DOHH2 (cell line): ENCODE measurements around the gene GPC1.

ENCODE experiments used
- H3F3A ChIP-seq: fragments of 200-600 bp; sonication (generic), shearing (Covaris generic); 2 replicates; pipeline ENCODE4 v1.6.0; 2016; ENCODE audit warnings: antibody characterized with exemption, mild to moderate bottlenecking; ENCODE audit not compliant: control insufficient read depth, insufficient read depth
- H3K27ac ChIP-seq: fragments of 200-600 bp; sonication (generic); 2 replicates; pipeline ENCODE4 v1.5.1; 2014; ENCODE audit warnings: low read depth, mild to moderate bottlenecking, low read length, moderate library complexity
- H3K27me3 ChIP-seq: fragments of 200-600 bp; sonication (generic); 2 replicates; pipeline ENCODE4 v1.6.1; 2014; ENCODE audit warnings: mild to moderate bottlenecking, low read length, mixed read lengths; ENCODE audit not compliant: control insufficient read depth
- H3K36me3 ChIP-seq: fragments of 200-600 bp; sonication (generic); 2 replicates; pipeline ENCODE4 v1.6.1; 2014; ENCODE audit warnings: mild to moderate bottlenecking, low read length, moderate library complexity, mixed read lengths; ENCODE audit not compliant: control insufficient read depth
- H3K4me1 ChIP-seq: fragments of 200-600 bp; sonication (generic); 2 replicates; pipeline ENCODE4 v1.6.1; 2014; ENCODE audit warnings: mild to moderate bottlenecking, low read length, mixed read lengths; ENCODE audit not compliant: control insufficient read depth
- H3K4me2 ChIP-seq: fragments of 200-600 bp; sonication (generic); 2 replicates; pipeline ENCODE4 v1.6.0; 2014; ENCODE audit warnings: mild to moderate bottlenecking, low read length, moderate library complexity
- H3K4me3 ChIP-seq: fragments of 200-600 bp; sonication (generic); 2 replicates; pipeline ENCODE4 v1.5.1; 2014; ENCODE audit warnings: mild to moderate bottlenecking, low read length, mixed read lengths
- H3K79me2 ChIP-seq: fragments of 200-600 bp; sonication (generic); 2 replicates; pipeline ENCODE4 v1.6.1; 2014; ENCODE audit warnings: mild to moderate bottlenecking, low read length, mixed read lengths; ENCODE audit not compliant: control insufficient read depth
- H3K9me2 ChIP-seq: fragments of 200-600 bp; sonication (generic); replicated peaks from 2 replicates; pipeline ENCODE4 v1.6.1; 2014; ENCODE audit warnings: mild to moderate bottlenecking, low read length, mixed read lengths; ENCODE audit not compliant: control insufficient read depth
- H3K9me3 ChIP-seq: fragments of 200-600 bp; sonication (generic); 2 replicates; pipeline ENCODE4 v1.6.1; 2014; ENCODE audit warnings: antibody characterized with exemption, low read length, mixed read lengths; ENCODE audit not compliant: control insufficient read depth, insufficient read depth
- H4K20me1 ChIP-seq: fragments of 200-600 bp; sonication (generic); 2 replicates; pipeline ENCODE4 v1.6.0; 2014; ENCODE audit warnings: low read depth, mild to moderate bottlenecking, antibody characterized with exemption, low read length, moderate library complexity; ENCODE audit not compliant: control insufficient read depth, insufficient read depth
- CTCF ChIP-seq: fragments of 200-600 bp; sonication (generic); IDR thresholded peaks from one replicate; pipeline ENCODE4 v1.5.1; 2014; ENCODE audit warnings: antibody characterized with exemption, mild to moderate bottlenecking, low read depth, low read length; ENCODE audit not compliant: poor library complexity, severe bottlenecking
- EZH2phosphoT487 ChIP-seq: fragments of 200-600 bp; sonication (generic); IDR thresholded peaks from 2 replicates; pipeline ENCODE4 v1.6.1; 2017; ENCODE audit warnings: borderline replicate concordance, mild to moderate bottlenecking, antibody characterized with exemption, low read length, moderate library complexity, mixed read lengths

Gene GPC1

GRCh38 chr2:240390091-240391073 lies 45.1 kb upstream of the GPC1 start:
- Histone ChIP-seq H4K20me1 (no peaks in the 10 kb centered on the region), H3K9me2 (no peaks in the 10 kb centered on the region), H3K27me3 (no peaks in the 10 kb centered on the region), H3K79me2 (no peaks in the 10 kb centered on the region), H3K36me3 (no peaks in the 10 kb centered on the region), H3K4me1 (no peaks in the 10 kb centered on the region; the same call in 1 of the 2 replicates), H3K4me2 (no peak overlapping the region), H3K27ac (no peak overlapping the region), H3K4me3 (no peak overlapping the region), H3K9me3 (no peaks in the 10 kb centered on the region), H3F3A (no peaks in the 10 kb centered on the region)
- no peak for TF ChIP-seq CTCF
- TF ChIP-seq EZH2phosphoT487 = no peak

DNA sequence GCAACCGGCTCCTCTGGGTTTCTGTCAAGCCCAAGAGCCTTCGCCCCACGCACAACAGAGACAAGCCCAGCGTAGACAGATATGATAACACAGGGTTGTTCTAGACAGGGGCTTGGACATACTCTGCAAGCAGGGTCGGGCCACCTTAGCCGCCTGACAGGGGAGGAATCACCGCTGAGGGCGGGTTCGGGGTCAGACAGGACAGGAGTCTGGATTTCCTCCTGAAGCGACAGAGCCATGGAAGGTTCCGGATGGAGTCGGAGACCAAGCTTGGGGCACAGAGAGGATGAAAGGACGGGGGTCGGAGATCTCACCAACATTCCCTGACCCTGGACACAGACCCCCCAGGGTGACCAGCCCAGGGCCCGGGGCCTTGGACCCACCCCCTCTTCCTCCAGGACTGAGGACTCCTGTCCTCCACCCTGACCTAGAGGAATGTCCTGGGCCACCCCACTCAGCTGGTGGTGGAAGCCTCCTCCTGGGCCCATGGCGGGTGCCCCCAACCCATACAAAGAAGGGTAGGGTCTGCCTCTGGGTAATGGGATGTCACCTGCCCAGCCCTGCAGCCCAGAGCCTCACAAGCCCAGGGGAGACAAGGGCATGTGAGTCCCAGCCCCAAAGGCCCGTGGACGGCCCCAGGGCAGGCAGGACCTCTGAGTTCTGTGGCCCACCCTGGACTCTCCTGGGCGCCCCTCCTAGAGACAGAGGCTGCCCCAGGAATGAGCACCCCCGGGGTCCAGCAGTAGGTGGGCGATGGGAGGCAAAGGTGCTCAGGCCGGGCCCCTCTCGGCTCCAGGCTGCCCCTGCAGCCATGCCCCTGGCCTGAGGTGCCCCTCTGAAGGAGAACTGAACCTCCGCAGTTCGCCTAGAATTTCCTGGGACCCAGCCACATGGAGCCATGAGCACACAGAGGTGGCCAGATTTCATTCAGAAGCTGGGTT lies 44.1 kb upstream of the GPC1 start:
- TF ChIP-seq EZH2phosphoT487 = no peak
- no peak for TF ChIP-seq CTCF
- H3K27me3 ChIP-seq = no peaks in the 10 kb centered on the region
- H3K4me2 ChIP-seq = no peak overlapping the region
- H3K9me3 ChIP-seq = no peaks in the 10 kb centered on the region
- H4K20me1 ChIP-seq = no peaks in the 10 kb centered on the region
- H3K27ac ChIP-seq = no peak overlapping the region
- H3K4me1 ChIP-seq = no peaks in the 10 kb centered on the region; the same call in 1 of the 2 replicates
- H3K4me3 ChIP-seq = no peak overlapping the region
- H3F3A ChIP-seq = no peaks in the 10 kb centered on the region
- H3K36me3 ChIP-seq = no peaks in the 10 kb centered on the region
- H3K9me2 ChIP-seq = no peaks in the 10 kb centered on the region
- H3K79me2 ChIP-seq = no peaks in the 10 kb centered on the region

DNA sequence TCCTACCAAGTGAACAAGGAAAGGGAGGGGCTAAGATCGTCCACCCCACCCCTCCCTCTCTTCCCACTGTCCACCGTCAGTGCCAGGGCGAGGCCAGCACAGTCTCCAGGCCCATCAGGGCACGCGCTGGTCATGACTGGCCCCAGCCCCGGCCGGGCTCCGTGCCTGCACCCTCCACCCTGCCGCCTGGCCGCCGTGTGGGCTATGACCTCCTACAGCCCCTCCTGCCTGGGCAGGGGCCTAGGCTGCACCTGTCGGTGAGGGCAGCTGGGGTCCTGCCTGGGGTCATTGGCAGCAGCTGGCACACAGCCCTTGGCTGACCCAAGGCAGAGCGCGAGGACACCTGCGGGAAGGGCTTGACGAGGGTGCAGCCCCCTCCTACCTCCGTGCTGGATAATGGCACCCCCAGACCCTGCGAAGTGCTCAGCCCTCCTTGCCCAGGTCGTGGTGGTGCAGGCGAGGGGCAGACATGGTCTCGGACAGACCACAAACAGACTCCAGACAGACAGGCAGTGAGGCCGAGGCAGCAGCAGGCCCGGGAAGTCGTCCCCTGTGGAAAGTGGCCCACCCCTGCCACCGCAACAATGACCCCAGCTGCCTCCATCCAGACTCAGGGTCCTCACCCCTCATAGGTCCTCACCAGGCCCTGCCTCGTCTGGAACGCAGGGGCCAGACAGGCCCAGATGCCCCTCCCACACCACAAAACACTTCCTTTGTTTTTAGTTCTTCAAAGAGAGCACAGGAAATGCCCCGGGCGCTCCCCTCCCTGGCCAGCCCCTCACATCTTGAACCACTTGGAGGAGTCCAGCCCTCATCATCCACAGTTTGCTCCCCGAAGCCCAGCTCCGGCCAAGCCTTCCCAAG lies 43.1 kb upstream of the GPC1 start:
- TF ChIP-seq EZH2phosphoT487 (no peak), CTCF (no peak)

More for the DNA sequence above, 43.1 kb upstream of the GPC1 start:
- H3K9me3 ChIP-seq = no peaks in the 10 kb centered on the region
- no peaks in the 10 kb centered on the region for H3K79me2 ChIP-seq
- H3K27me3 ChIP-seq = no peaks in the 10 kb centered on the region
- no peak overlapping the region for H3K27ac ChIP-seq
- H3K4me3 ChIP-seq = no peak overlapping the region
- no peaks in the 10 kb centered on the region for H3F3A ChIP-seq
- H4K20me1 ChIP-seq = no peaks in the 10 kb centered on the region
- no peaks in the 10 kb centered on the region for H3K36me3 ChIP-seq
- H3K9me2 ChIP-seq = no peaks in the 10 kb centered on the region
- H3K4me1 ChIP-seq = no peaks in the 10 kb centered on the region; the same call in 1 of the 2 replicates
- no peak overlapping the region for H3K4me2 ChIP-seq
